ENCODE data around the gene CHRD. TPM values are rescaled to one million over a fixed set of nuclear protein-coding genes. Genes with fewer than 3 reads are reported as not detected.
A peak's percentile ranks its signal among the peaks of the same experiment; 100 is the strongest.

Gene CHRD
- total RNA-seq, 2 experiments from 2014 or later, result 0.22 TPM; not detected in 1

DNA sequence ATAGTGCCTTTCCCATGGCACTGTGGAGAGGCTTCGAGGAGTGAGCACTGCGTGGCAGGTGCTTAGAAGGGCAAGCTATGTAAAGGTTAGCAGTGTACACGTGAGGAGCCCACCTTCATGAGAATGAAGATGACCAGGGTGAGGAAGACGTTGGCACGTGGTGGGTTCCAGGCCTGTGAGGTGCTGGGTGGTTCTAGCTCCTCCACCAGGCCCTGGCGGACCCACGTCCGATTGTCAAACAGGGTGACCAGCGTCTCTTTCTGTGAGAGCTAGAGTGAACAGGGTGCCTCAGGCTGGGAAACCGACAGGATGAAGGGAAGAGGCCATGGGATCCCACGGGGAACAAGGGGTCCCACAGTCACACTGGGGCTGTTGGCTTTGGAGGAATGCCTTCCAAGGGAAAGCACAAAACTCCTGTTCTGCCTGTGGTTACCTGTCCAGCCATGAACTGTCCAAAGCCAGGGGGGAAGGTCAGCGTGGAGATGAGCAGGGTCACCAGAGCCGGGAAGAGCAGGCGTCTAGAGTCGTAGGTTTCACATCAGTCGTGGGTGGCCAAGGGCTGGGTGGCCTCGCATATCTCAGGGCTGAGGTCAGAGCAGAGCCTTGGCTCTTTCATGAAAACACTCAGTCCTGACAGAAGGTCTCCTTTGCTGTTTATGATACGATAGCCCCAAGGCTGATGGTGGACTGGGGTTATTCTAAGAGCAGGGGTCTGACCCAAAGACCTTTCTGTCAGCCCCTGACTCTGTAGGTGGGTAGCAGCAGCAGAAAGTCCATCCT lies 24.4 kb upstream of the CHRD start:
- ATAC-seq (ENCODE audit: poor library complexity), result no peak
- no peak overlapping the region for H3K4me3 Mint-ChIP-seq

DNA sequence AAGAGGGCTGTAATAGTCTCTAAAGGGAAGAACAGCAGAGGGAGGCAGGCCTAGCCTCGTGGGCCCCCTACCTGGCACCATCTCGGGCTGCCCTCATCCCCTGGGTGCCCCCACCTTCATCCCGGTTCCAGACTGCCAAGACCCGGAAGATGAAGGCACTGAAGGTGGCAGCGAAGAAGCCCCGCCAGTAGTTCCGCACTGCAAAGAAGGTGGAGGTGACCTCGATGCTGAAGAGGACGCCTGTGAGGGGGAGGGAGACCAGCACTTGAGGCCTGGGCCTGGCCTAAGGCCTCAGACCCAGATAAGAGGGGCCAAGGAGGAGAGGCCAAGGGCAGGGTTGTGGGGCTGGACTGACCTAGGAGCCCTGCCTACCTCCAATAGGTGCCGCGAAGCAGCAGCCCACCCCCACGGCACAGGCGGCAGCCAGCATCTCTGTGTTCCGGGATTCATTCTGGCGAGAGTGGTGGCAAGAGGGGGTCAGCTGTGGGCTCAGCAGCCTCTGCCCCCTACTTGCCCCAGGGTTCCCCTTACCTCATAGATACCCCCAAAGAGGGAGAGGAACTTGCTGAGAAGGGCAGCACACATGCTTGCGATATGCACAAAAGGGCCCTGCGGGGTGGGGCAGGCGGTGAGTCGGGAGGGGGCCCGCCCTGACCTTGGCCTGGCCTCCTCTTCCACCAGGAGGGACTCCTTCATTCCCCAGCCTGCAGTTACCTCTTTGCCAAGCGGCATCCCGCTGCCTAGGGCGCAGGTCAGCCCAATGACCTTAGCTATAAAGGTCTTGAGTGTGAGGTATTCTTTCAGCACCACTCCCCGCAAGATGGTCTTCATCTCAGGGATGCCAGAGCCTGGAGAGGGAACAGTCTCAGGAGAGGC lies 22.4 kb upstream of the CHRD start:
- TF ChIP-seq, protein P1, sequence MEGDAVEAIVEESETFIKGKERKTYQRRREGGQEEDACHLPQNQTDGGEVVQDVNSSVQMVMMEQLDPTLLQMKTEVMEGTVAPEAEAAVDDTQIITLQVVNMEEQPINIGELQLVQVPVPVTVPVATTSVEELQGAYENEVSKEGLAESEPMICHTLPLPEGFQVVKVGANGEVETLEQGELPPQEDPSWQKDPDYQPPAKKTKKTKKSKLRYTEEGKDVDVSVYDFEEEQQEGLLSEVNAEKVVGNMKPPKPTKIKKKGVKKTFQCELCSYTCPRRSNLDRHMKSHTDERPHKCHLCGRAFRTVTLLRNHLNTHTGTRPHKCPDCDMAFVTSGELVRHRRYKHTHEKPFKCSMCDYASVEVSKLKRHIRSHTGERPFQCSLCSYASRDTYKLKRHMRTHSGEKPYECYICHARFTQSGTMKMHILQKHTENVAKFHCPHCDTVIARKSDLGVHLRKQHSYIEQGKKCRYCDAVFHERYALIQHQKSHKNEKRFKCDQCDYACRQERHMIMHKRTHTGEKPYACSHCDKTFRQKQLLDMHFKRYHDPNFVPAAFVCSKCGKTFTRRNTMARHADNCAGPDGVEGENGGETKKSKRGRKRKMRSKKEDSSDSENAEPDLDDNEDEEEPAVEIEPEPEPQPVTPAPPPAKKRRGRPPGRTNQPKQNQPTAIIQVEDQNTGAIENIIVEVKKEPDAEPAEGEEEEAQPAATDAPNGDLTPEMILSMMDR (IDR thresholded peaks at IDR 0.05), result no peak
- ATAC-seq (ENCODE audit: poor library complexity) (no peak), DNase-seq (peak in 1 of 14 experiments; percentile 20)
- no peaks in the 10 kb centered on the region for H3K27me3 Mint-ChIP-seq
- no peaks in the 10 kb centered on the region for H3K27me3 ChIP-seq (ENCODE audit: control insufficient read depth in 1 of 2, insufficient read depth in 2 of 2, low read length in 2 of 2)
- H3K4me3 ChIP-seq (ENCODE audit: low read length), result no peak overlapping the region
- intact Hi-C loops (cut with DNase I, micrococcal nuclease), result loop anchor here in 1 of 2 experiments (5.0 kb wide), 1 partner anchor 170 kb away; no protein-coding TSS in a partner anchor
- no peak overlapping the region for H3K4me3 Mint-ChIP-seq
- H3K36me3 ChIP-seq (ENCODE audit: insufficient read depth, low read length), result no peaks in the 10 kb centered on the region
- POLR2A ChIA-PET, result no interaction called here
- H3K9me3 ChIP-seq (ENCODE audit: control insufficient read depth in 1 of 2, insufficient read depth in 1 of 2, low read length in 2 of 2), result no peaks in the 10 kb centered on the region
- H3K36me3 Mint-ChIP-seq (ENCODE audit: low read depth), result peaks cover 5% of the 10 kb centered on the region
- no peak overlapping the region for H3K27ac ChIP-seq (ENCODE audit: low read depth in 1 of 2, low read length in 2 of 2)
- H3K9me3 Mint-ChIP-seq, result no peaks in the 10 kb centered on the region
- CTCF ChIA-PET, result no interaction called here
- H3K27ac Mint-ChIP-seq, result no peak overlapping the region
- peaks cover 25% of the 10 kb centered on the region for H3K4me1 ChIP-seq (ENCODE audit: insufficient read depth, low read length)
- peaks cover 5% of the 10 kb centered on the region for H3K4me1 Mint-ChIP-seq (ENCODE audit: low read depth)

More for the DNA sequence above, 24.4 kb upstream of the CHRD start:
- H3K36me3 ChIP-seq (ENCODE audit: insufficient read depth, low read length), result no peaks in the 10 kb centered on the region
- Mint-ChIP-seq H3K4me1 (ENCODE audit: low read depth) (no peaks in the 10 kb centered on the region), H3K9me3 (no peaks in the 10 kb centered on the region), H3K27me3 (no peaks in the 10 kb centered on the region), H3K36me3 (ENCODE audit: low read depth) (no peaks in the 10 kb centered on the region), H3K27ac (no peak overlapping the region)
- POLR2A ChIA-PET, result no interaction called here
- DNase-seq, result peak in 1 of 14 experiments; percentile 14
- intact Hi-C loops (cut with DNase I, micrococcal nuclease), result loop anchor here in 1 of 2 experiments (5.0 kb wide), 1 partner anchor 172 kb away; no protein-coding TSS in a partner anchor
- H3K9me3 ChIP-seq (ENCODE audit: control insufficient read depth in 1 of 2, insufficient read depth in 1 of 2, low read length in 2 of 2), result no peaks in the 10 kb centered on the region
- H3K4me1 ChIP-seq (ENCODE audit: insufficient read depth, low read length), result peaks cover 9% of the 10 kb centered on the region
- TF ChIP-seq, protein P1 (IDR thresholded peaks at IDR 0.05), result no peak
- H3K4me3 ChIP-seq (ENCODE audit: low read length), result no peak overlapping the region
- CTCF ChIA-PET, result interaction anchor here (2.8 kb wide), 1 partner anchor 158 kb away, joined by 8 read pairs; no protein-coding TSS in a partner anchor
- H3K27ac ChIP-seq (ENCODE audit: low read depth in 1 of 2, low read length in 2 of 2), result no peak overlapping the region
- no peaks in the 10 kb centered on the region for H3K27me3 ChIP-seq (ENCODE audit: control insufficient read depth in 1 of 2, insufficient read depth in 2 of 2, low read length in 2 of 2)

DNA sequence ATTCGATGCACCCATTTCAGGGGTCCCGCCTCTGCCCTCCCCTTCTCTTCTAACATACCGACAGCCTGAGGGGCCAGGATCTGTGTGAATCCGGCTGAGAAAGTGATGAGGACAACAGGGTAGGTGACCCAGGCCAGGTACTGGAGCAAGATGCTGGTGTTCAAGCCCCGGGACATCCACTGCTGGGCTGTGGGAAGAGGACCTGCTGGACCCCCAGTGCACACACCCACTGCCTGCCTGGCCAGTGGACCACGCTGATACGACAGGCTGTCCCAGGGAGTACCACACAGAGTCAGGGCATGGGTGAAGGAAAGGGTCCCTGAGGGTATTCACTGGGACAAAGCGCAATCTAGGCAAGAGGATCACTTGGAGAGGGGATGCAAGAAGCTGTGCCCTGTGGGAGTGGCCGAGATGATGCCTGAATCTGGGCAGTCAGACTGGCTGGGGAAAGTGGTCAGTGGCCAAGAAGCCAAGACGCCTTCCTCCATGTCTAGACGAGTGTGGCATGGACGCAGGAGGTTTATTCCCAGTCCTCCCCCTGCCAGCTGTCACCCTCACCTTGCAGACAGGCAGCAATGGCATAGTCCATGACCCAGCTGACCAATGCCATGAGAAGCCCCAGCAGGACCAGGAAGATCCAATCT lies 21.6 kb upstream of the CHRD start:
- no peak overlapping the region for H3K4me3 ChIP-seq (ENCODE audit: low read length)
- H3K27me3 Mint-ChIP-seq, result no peaks in the 10 kb centered on the region
- no peak for DNase-seq
- ChIA-PET POLR2A (no interaction called here), CTCF (no interaction called here)
- TF ChIP-seq, protein P1 (IDR thresholded peaks at IDR 0.05), result no peak
- H3K9me3 Mint-ChIP-seq, result no peaks in the 10 kb centered on the region
- peaks cover 32% of the 10 kb centered on the region for H3K4me1 ChIP-seq (ENCODE audit: insufficient read depth, low read length)
- H3K27ac ChIP-seq (ENCODE audit: low read depth in 1 of 2, low read length in 2 of 2), result no peak overlapping the region
- no peaks in the 10 kb centered on the region for H3K9me3 ChIP-seq (ENCODE audit: control insufficient read depth in 1 of 2, insufficient read depth in 1 of 2, low read length in 2 of 2)
- peak overlapping the region; percentile 45 for H3K4me3 Mint-ChIP-seq
- peaks cover 9% of the 10 kb centered on the region for H3K36me3 Mint-ChIP-seq (ENCODE audit: low read depth)
- intact Hi-C loops (cut with DNase I, micrococcal nuclease), result loop anchor here in 1 of 2 experiments (5.0 kb wide), 1 partner anchor 169 kb away; no protein-coding TSS in a partner anchor
- no peaks in the 10 kb centered on the region for H3K36me3 ChIP-seq (ENCODE audit: insufficient read depth, low read length)
- H3K4me1 Mint-ChIP-seq (ENCODE audit: low read depth), result peaks cover 8% of the 10 kb centered on the region
- H3K27me3 ChIP-seq (ENCODE audit: control insufficient read depth in 1 of 2, insufficient read depth in 2 of 2, low read length in 2 of 2), result no peaks in the 10 kb centered on the region
- no peak overlapping the region for H3K27ac Mint-ChIP-seq
- no peak for ATAC-seq (ENCODE audit: poor library complexity)
